ENCODE data around the gene NR2F6.

- TF ChIP-seq CTCF (conservative IDR thresholded peaks at IDR 0.05; ENCODE audit: low read depth, low read length) (no peak), CHD1 (IDR thresholded peaks at IDR 0.05; ENCODE audit: low read depth, low read length) (no peak), BHLHE40 (IDR thresholded peaks at IDR 0.05; ENCODE audit: low read depth, low read length) (no peak), POLR2A (IDR thresholded peaks at IDR 0.05; ENCODE audit: low read depth, low read length) (no peak), CEBPB (IDR thresholded peaks at IDR 0.05; ENCODE audit: low read depth, low read length) (no peak), MAFK (IDR thresholded peaks at IDR 0.05; ENCODE audit: low read depth, low read length) (no peak), USF2 (IDR thresholded peaks at IDR 0.05; ENCODE audit: low read depth, low read length) (no peak)
Measured at GRCh38 chr19:17254636-17255035, 8.9 kb upstream of the NR2F6 start.

Measured in IMR-90 (cell line).